ENCODE data around the gene MUC4. TPM values are rescaled to one million over a fixed set of nuclear protein-coding genes. Genes with fewer than 3 reads are reported as not detected.
A peak's percentile ranks its signal among the peaks of the same experiment; 100 is the strongest.
"Not testable (repeated sequence)": the region's sequence is repeated elsewhere in the genome, so short reads cannot be mapped to it uniquely, and the experiment has no call there.

MUC4 gene
- total and polyA plus RNA-seq, 2 donors: 0.14 to 1.3 TPM

DNA sequence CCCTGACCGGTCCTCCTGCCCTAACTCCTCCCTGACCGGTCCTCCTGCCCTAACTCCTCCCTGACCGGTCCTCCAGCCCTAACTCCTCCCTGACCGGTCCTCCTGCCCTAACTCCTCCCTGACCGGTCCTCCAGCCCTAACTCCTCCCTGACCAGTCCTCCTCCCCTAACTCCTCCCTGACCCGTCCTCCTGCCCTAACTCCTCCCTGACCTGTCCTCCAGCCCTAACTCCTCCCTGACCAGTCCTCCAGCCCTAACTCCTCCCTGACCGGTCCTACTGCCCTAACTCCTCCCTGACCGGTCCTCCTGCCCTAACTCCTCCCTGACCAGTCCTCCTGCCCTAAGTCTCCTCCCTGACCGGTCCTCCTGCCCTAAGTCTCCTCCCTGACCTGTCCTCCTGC, 98.6 kb downstream of the MUC4 start:
- H3K36me3 ChIP-seq (ENCODE audit: control insufficient read depth in 2 of 2, insufficient read depth in 2 of 2, low read length in 1 of 2); H3K27ac ChIP-seq (ENCODE audit: low read depth in 1 of 2, low read length in 1 of 2); H3K27me3 ChIP-seq (ENCODE audit: control insufficient read depth in 2 of 2, insufficient read depth in 1 of 2, low read length in 1 of 2); H3K4me1 ChIP-seq (ENCODE audit: control insufficient read depth in 2 of 2, insufficient read depth in 2 of 2, low read length in 2 of 2); H3K4me3 ChIP-seq (ENCODE audit: low read length in 2 of 2): not testable (repeated sequence)
- H3K9me3 ChIP-seq (ENCODE audit: control insufficient read depth in 2 of 2, insufficient read depth in 1 of 2, low read length in 1 of 2): peaks cover 4 to 25% of the 10 kb centered on the region in 2 donors
- 35% methylated on average over 8 of the region's 9 CpGs for WGBS
- peak in 3 of 9 donors; percentile 40 to 59 (median 54) for DNase-seq (ENCODE audit: low read depth in 6 of 9, low spot score in 9 of 9)

DNA sequence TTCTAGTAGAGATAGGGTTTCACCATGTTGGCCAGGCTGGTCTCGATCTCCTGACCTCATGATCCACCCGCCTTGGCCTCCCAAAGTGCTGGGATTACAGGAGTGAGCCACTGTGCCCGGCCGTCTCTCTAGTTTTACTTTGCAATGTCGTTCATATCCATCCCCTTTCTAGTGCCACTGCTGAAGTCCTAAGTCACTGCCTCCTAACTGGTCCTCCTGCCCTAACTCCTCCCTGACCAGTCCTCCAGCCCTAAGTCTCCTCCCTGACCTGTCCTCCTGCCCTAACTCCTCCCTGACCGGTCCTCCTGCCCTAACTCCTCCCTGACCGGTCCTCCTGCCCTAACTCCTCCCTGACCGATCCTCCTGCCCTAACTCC, 99.2 kb downstream of the MUC4 start:
- H3K4me1 ChIP-seq (ENCODE audit: control insufficient read depth in 2 of 2, insufficient read depth in 2 of 2, low read length in 2 of 2); H3K36me3 ChIP-seq (ENCODE audit: control insufficient read depth in 2 of 2, insufficient read depth in 2 of 2, low read length in 1 of 2): not testable (repeated sequence)
- peak in 2 of 9 donors; percentile 36 for DNase-seq (ENCODE audit: low read depth in 6 of 9, low spot score in 9 of 9)

DNA sequence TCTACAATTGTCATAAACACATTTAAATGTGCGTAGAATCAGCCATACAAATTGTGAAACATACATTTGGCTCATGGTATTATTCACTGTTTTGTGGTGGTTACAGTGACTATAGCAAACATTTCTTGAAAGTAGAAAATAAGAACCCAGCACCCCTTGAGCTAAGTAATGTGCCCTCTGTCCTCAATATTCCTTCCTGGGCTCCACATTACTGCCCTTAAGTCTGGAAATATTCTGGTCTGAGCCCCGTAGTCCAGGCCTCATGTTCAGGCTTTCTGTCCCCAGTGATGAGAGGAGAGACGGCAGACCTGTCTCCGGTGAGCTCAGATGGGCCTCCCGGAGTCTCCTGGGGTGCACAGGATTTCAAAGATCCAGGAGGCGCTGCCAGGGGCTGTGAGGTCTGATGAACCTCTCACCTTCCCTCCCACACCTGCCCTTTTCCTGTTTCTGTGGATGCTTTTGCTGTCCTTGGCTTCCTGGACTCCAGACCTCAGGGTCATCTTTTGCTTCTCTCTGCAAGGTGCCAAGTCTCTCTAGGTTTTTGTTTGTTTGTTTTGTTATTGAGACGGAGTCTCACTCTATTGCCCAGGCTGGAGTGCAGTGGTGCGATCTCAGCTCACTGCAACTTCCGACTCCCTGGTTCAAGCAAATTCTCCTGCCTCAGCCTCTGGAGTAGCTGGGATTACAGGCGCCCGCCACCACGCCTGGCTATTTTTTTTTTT, 99.8 kb downstream of the MUC4 start:
- WGBS: 89% methylated on average over 12 of the region's 12 CpGs
- peaks cover 2 to 21% of the 10 kb centered on the region in 2 donors for H3K9me3 ChIP-seq (ENCODE audit: control insufficient read depth in 2 of 2, insufficient read depth in 1 of 2, low read length in 1 of 2)
- no peak overlapping the region for H3K4me3 ChIP-seq (ENCODE audit: low read length in 2 of 2)
- no peak overlapping the region for H3K27ac ChIP-seq (ENCODE audit: low read depth in 1 of 2, low read length in 1 of 2)
- DNase-seq (ENCODE audit: low read depth in 6 of 9, low spot score in 9 of 9): peak in 1 of 9 donors; percentile 24
- H3K27me3 ChIP-seq (ENCODE audit: control insufficient read depth in 2 of 2, insufficient read depth in 1 of 2, low read length in 1 of 2): no peaks in the 10 kb centered on the region
- no peaks in the 10 kb centered on the region for H3K4me1 ChIP-seq (ENCODE audit: control insufficient read depth in 2 of 2, insufficient read depth in 2 of 2, low read length in 2 of 2)
- no peaks in the 10 kb centered on the region for H3K36me3 ChIP-seq (ENCODE audit: control insufficient read depth in 2 of 2, insufficient read depth in 2 of 2, low read length in 1 of 2)

More for the DNA sequence above, 99.2 kb downstream of the MUC4 start:
- not testable (repeated sequence) for H3K4me3 ChIP-seq (ENCODE audit: low read length in 2 of 2); H3K27ac ChIP-seq (ENCODE audit: low read depth in 1 of 2, low read length in 1 of 2); H3K27me3 ChIP-seq (ENCODE audit: control insufficient read depth in 2 of 2, insufficient read depth in 1 of 2, low read length in 1 of 2)
- WGBS: 78% methylated on average over 8 of the region's 8 CpGs
- H3K9me3 ChIP-seq (ENCODE audit: control insufficient read depth in 2 of 2, insufficient read depth in 1 of 2, low read length in 1 of 2): peaks cover 4 to 24% of the 10 kb centered on the region in 2 donors

DNA sequence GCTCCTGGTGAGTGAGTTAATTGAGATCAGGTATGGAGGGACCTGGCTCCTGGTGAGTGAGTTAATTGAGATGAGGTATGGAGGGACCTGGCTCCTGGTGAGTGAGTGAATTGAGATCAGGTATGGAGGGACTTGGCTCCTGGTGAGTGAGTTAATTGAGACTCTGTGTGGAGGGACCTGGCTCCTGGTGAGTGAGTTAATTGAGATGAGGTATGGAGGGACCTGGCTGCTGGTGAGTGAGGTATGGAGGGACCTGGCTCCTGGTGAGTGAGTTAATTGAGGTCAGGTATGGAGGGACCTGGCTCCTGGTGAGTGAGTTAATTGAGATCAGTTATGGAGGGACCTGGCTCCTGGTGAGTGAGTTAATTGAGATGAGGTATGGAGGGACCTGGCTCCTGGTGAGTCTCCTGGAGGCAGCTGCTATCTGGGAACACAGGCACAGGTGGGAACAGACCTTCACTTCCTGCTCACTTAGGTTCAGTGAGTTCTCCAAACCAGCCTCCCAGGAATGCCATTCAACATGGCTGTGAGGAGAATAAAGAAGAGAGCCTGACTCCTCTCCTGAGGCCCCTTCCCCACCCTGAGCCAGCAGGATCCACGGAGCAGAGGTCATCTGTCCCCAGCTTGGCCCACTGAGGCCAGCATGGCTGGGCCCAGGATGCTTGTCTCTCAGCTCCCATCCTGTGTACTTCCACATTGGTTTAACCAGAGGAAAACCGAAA, 100.5 kb downstream of the MUC4 start:
- H3K27me3 ChIP-seq (ENCODE audit: control insufficient read depth in 2 of 2, insufficient read depth in 1 of 2, low read length in 1 of 2); H3K36me3 ChIP-seq (ENCODE audit: control insufficient read depth in 2 of 2, insufficient read depth in 2 of 2, low read length in 1 of 2); H3K4me1 ChIP-seq (ENCODE audit: control insufficient read depth in 2 of 2, insufficient read depth in 2 of 2, low read length in 2 of 2); DNase-seq (ENCODE audit: low read depth in 6 of 9, low spot score in 9 of 9); H3K4me3 ChIP-seq (ENCODE audit: low read length in 2 of 2); H3K27ac ChIP-seq (ENCODE audit: low read depth in 1 of 2, low read length in 1 of 2): not testable (repeated sequence)
- 66% methylated on average over 2 of the region's 2 CpGs for WGBS
- H3K9me3 ChIP-seq (ENCODE audit: control insufficient read depth in 2 of 2, insufficient read depth in 1 of 2, low read length in 1 of 2): peaks cover 0 to 14% of the 10 kb centered on the region in 2 donors

DNA sequence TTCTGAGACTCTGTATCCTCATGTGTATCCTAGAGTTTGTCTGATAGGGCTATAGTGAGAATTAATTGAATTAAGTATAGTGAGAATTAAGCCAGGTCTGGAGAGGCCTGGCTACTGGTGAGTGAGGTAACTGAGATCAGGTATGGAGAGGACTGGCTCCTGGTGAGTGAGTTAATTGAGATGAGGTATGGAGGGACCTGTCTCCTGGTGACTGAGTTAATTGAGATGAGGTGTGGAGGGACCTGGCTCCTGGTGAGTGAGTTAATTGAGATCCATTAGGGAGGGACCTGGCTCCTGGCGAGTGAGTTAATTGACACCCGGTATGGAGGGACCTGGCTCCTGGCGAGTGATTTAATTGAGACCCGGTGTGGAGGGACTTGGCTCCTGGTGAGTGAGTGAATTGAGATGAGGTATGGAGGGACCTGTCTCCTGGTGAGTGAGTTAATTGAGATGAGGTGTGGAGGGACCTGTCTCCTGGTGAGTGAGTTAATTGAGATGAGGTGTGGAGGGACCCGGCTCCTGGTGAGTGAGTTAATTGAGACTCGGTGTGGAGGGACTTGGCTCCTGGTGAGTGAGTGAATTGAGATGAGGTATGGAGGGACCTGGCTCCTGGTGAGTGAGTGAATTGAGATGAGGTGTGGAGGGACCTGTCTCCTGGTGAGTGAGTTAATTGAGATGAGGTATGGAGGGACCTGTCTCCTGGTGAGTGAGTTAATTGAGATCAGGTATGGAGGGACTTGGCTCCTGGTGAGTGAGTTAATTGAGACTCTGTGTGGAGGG, 101.4 kb downstream of the MUC4 start:
- 66% methylated on average over 6 of the region's 6 CpGs for WGBS
- not testable (repeated sequence) for DNase-seq (ENCODE audit: low read depth in 6 of 9, low spot score in 9 of 9); H3K4me1 ChIP-seq (ENCODE audit: control insufficient read depth in 2 of 2, insufficient read depth in 2 of 2, low read length in 2 of 2); H3K4me3 ChIP-seq (ENCODE audit: low read length in 2 of 2); H3K36me3 ChIP-seq (ENCODE audit: control insufficient read depth in 2 of 2, insufficient read depth in 2 of 2, low read length in 1 of 2); H3K9me3 ChIP-seq (ENCODE audit: control insufficient read depth in 2 of 2, insufficient read depth in 1 of 2, low read length in 1 of 2); H3K27me3 ChIP-seq (ENCODE audit: control insufficient read depth in 2 of 2, insufficient read depth in 1 of 2, low read length in 1 of 2); H3K27ac ChIP-seq (ENCODE audit: low read depth in 1 of 2, low read length in 1 of 2)

DNA sequence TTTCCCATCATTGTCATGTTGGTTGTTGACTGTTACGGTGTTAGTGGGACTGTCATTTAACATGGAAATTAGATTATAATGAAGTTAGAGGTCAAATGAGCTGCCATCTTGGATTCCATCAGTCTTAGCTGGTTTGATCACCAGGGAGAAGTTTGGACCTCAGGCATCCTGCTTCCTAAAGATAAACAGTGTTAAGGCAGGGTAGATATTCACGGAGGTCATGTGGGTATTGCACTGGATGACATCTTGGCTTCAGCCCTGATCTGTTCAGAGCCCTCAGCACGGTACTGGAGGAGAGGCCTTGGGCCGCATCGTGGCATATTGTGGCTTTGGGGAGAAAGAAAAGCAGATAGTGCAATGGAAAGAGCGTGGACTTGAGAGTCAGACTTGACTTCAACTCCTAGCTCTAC, 102.0 kb downstream of the MUC4 start:
- 97% methylated on average over 6 of the region's 6 CpGs for WGBS
- Histone ChIP-seq H3K27ac (ENCODE audit: low read depth in 1 of 2, low read length in 1 of 2) (no peak overlapping the region), H3K9me3 (ENCODE audit: control insufficient read depth in 2 of 2, insufficient read depth in 1 of 2, low read length in 1 of 2) (peaks cover 0 to 6% of the 10 kb centered on the region in 2 donors), H3K36me3 (ENCODE audit: control insufficient read depth in 2 of 2, insufficient read depth in 2 of 2, low read length in 1 of 2) (no peaks in the 10 kb centered on the region), H3K4me1 (ENCODE audit: control insufficient read depth in 2 of 2, insufficient read depth in 2 of 2, low read length in 2 of 2) (no peaks in the 10 kb centered on the region), H3K27me3 (ENCODE audit: control insufficient read depth in 2 of 2, insufficient read depth in 1 of 2, low read length in 1 of 2) (no peaks in the 10 kb centered on the region), H3K4me3 (ENCODE audit: low read length in 2 of 2) (no peak overlapping the region)
- DNase-seq (ENCODE audit: low read depth in 6 of 9, low spot score in 9 of 9): no peak

DNA sequence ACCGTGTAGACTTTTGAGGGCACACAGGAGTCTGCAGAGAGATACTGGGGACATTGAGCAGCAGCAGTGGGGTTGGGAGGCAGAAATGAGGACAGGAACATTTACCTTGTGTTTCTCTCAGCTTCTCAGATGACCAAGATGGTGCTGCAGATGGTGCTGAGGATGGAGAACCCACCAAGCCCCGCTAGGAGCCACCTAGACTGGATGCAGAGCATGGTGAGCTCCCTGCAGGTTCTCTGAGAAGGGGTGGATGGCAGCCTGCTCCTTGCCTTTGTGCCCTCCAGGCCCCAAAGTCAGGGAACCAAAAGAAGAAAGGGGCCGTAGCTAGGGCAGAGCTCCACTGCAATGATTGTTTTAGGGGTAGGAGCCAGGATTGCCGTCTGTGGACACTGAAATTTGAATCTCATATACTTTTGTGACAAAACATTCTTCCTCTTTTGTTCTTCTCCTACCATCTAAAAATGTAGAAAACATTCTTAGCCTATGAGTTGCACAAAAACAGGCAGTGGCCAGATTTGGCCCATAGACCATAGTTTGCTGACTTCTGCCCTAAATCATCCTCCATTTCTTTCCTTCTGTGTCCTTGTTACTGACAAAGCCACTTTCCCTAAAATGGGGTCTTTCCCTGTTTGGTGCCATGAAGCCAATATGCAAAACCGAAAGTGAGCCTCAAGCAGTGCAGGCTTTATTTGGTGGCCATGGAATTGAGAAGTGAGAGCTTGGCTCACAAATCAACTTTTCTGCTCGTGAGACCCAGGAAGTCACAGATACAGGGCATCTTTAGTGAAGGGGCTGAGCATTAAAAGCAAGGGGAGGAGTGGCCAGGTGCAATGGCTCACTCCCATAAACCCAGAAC, 102.9 kb downstream of the MUC4 start:
- Histone ChIP-seq H3K27me3 (ENCODE audit: control insufficient read depth in 2 of 2, insufficient read depth in 1 of 2, low read length in 1 of 2) (no peaks in the 10 kb centered on the region), H3K4me1 (ENCODE audit: control insufficient read depth in 2 of 2, insufficient read depth in 2 of 2, low read length in 2 of 2) (no peaks in the 10 kb centered on the region), H3K9me3 (ENCODE audit: control insufficient read depth in 2 of 2, insufficient read depth in 1 of 2, low read length in 1 of 2) (peaks cover 0 to 6% of the 10 kb centered on the region in 2 donors), H3K4me3 (ENCODE audit: low read length in 2 of 2) (no peak overlapping the region), H3K36me3 (ENCODE audit: control insufficient read depth in 2 of 2, insufficient read depth in 2 of 2, low read length in 1 of 2) (no peaks in the 10 kb centered on the region), H3K27ac (ENCODE audit: low read depth in 1 of 2, low read length in 1 of 2) (no peak overlapping the region)
- 90% methylated on average over 6 of the region's 6 CpGs for WGBS
- no peak for DNase-seq (ENCODE audit: low read depth in 6 of 9, low spot score in 9 of 9)

DNA sequence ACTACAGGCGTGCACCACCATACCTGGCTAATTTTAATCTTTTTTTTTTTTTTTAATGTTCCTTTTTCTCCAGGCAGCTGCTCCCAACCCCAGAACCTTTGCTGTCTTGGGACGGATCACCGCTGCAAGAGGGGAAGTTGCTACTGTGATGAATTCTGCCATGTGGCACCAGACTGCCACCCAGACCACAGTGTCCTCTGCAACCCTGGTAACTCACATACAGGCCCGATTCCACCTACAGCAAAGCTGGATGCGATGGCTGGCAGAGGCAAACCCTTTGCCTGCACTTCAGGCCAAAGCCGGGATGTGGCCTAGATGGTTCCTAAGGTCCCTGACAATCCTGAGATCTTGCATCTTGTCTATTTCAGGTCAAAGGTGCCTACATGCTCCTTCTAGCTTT, 103.7 kb downstream of the MUC4 start:
- H3K4me1 ChIP-seq (ENCODE audit: control insufficient read depth in 2 of 2, insufficient read depth in 2 of 2, low read length in 2 of 2): no peaks in the 10 kb centered on the region
- 83% methylated on average over 6 of the region's 6 CpGs for WGBS
- no peaks in the 10 kb centered on the region for H3K36me3 ChIP-seq (ENCODE audit: control insufficient read depth in 2 of 2, insufficient read depth in 2 of 2, low read length in 1 of 2)
- DNase-seq (ENCODE audit: low read depth in 6 of 9, low spot score in 9 of 9): no peak
- H3K27me3 ChIP-seq (ENCODE audit: control insufficient read depth in 2 of 2, insufficient read depth in 1 of 2, low read length in 1 of 2): no peaks in the 10 kb centered on the region
- H3K4me3 ChIP-seq (ENCODE audit: low read length in 2 of 2): no peak overlapping the region
- no peak overlapping the region for H3K27ac ChIP-seq (ENCODE audit: low read depth in 1 of 2, low read length in 1 of 2)
- H3K9me3 ChIP-seq (ENCODE audit: control insufficient read depth in 2 of 2, insufficient read depth in 1 of 2, low read length in 1 of 2): peaks cover 0 to 4% of the 10 kb centered on the region in 2 donors

Data from thymus (tissue), 11 donors.